Measurements from ENCODE around the gene KRT85. TPM values are rescaled to one million over a fixed set of nuclear protein-coding genes. Genes with fewer than 3 reads are reported as not detected.

The KRT85 gene
- total RNA-seq, 1 donor from 2014 or later, result not detected

DNA sequence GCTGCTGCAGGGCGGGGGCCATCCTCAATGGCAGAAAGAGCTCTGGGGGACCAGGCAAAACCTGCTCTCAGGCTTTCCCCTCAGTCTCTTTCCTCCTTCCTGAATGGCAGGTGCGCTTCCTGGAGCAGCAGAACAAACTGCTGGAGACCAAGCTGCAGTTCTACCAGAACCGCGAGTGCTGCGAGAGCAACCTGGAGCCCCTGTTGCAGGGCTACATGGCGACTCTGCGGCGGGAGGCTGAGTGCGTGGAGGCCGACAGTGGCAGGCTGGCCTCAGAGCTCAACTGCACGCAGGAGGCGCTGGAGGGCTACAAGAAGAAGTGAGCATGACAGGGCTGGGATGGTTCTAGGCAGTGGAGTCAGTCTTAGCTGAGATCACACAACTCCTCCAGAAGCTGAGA lies 23.2 kb downstream of the KRT85 start:
- peaks cover 6% of the 10 kb centered on the region for H3K4me1 ChIP-seq
- H3K27me3 ChIP-seq, result no peaks in the 10 kb centered on the region
- no peaks in the 10 kb centered on the region for H3K9me3 ChIP-seq
- DNase-seq, result no peak
- no peaks in the 10 kb centered on the region for H3K36me3 ChIP-seq
- intact Hi-C loops (cut with DNase I), result no loop called here
- no peak overlapping the region for H3K27ac ChIP-seq
- H3K4me3 ChIP-seq, result no peak overlapping the region
- TF ChIP-seq, protein P1, sequence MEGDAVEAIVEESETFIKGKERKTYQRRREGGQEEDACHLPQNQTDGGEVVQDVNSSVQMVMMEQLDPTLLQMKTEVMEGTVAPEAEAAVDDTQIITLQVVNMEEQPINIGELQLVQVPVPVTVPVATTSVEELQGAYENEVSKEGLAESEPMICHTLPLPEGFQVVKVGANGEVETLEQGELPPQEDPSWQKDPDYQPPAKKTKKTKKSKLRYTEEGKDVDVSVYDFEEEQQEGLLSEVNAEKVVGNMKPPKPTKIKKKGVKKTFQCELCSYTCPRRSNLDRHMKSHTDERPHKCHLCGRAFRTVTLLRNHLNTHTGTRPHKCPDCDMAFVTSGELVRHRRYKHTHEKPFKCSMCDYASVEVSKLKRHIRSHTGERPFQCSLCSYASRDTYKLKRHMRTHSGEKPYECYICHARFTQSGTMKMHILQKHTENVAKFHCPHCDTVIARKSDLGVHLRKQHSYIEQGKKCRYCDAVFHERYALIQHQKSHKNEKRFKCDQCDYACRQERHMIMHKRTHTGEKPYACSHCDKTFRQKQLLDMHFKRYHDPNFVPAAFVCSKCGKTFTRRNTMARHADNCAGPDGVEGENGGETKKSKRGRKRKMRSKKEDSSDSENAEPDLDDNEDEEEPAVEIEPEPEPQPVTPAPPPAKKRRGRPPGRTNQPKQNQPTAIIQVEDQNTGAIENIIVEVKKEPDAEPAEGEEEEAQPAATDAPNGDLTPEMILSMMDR (IDR thresholded peaks at IDR 0.05), result no peak
- ATAC-seq, result no peak

DNA sequence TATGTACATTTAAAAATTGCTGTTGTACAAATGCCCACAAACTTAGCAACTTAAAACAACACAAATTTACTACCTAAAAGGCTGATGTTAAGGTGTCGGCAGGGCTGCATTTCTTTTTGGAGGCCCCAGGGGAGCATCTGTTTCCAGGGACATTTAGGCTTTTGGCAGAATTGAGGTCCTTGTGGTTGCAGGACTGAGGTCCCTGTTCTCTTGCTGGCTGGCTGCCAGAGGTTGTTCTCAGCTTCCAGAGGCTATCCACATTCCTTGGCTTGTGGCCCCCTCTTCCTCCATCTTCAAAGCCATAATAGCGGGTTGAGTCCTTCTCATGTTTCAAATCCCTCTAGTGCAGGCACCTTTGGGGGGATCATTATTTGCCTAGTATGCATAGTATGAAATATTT lies 23.7 kb downstream of the KRT85 start:
- TF ChIP-seq, protein P1 (IDR thresholded peaks at IDR 0.05), result no peak
- ATAC-seq, result no peak
- intact Hi-C loops (cut with DNase I), result no loop called here
- Histone ChIP-seq H3K9me3 (no peaks in the 10 kb centered on the region), H3K27me3 (no peaks in the 10 kb centered on the region), H3K27ac (no peak overlapping the region), H3K36me3 (no peaks in the 10 kb centered on the region), H3K4me3 (no peak overlapping the region), H3K4me1 (peaks cover 6% of the 10 kb centered on the region)
- no peak for DNase-seq

DNA sequence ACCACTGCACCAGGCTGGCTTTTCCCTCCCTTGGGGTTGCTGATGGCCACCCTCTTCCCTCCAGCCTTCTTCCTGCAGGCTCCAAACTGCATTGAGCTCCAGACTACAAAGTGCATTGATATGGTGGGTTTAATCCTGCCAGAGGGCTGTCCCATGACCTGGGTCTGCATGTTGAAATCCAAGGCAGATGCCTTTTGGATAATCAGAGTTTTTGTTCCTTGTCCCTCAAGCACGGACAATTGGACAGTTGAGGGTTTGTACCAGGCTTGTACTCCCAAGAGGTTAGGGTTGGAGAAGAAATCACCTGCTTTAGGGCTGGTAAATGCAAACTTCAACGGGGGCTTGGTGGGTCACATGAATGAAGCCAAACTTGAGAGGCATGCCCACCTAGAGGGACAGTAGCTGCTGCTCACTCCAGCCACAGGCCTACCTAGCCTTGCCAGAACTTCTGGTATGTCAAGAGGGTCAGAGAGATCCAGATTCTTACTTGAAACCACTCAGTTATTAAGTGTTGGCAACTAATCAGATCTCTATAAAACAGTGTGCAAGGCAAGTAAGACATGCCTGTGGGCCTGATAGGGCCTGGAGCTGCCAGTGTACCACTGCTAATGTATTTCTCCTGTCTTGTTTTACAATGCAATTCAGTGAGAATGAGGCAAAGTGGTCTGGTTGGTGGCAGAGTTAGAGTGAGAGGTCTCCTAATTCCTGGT lies 24.3 kb downstream of the KRT85 start:
- Histone ChIP-seq H3K4me3 (no peak overlapping the region), H3K4me1 (peaks cover 6% of the 10 kb centered on the region), H3K9me3 (no peaks in the 10 kb centered on the region), H3K36me3 (no peaks in the 10 kb centered on the region), H3K27me3 (no peaks in the 10 kb centered on the region), H3K27ac (no peak overlapping the region)
- intact Hi-C loops (cut with DNase I), result no loop called here
- DNase-seq (no peak), ATAC-seq (peak; percentile 58)
- TF ChIP-seq, protein P1 (IDR thresholded peaks at IDR 0.05), result no peak

DNA sequence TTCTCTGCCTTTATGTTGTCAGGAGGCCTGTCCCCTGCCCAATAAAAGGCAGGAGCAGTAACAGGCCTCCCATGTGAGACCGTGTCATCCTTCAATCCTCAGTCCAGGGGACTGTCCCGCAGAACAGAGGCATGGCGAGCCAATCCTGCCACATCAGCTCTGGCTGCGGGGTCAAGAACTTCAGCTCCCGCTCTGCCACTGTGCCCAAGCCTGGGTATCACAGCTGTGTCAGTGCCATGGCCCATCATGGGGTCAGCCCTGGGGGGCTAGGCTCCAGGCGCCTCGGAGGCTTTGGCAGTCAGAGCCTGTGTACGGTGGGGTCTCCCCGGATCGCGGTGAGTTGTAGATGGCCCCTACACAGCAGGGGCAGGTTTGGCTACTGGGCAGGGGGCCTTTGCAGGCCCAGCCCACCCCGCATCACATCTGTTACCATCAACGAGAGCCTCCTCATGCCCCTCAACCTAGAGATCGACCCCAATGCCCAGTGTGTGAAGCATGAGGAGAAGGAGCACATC lies 26.2 kb downstream of the KRT85 start:
- no peaks in the 10 kb centered on the region for H3K9me3 ChIP-seq
- no peak for ATAC-seq
- intact Hi-C loops (cut with DNase I), result no loop called here
- H3K4me1 ChIP-seq, result peaks cover 5% of the 10 kb centered on the region
- no peak overlapping the region for H3K27ac ChIP-seq
- no peak for DNase-seq
- H3K36me3 ChIP-seq, result no peaks in the 10 kb centered on the region
- H3K27me3 ChIP-seq, result no peaks in the 10 kb centered on the region
- TF ChIP-seq, protein P1 (IDR thresholded peaks at IDR 0.05), result no peak
- no peak overlapping the region for H3K4me3 ChIP-seq

DNA sequence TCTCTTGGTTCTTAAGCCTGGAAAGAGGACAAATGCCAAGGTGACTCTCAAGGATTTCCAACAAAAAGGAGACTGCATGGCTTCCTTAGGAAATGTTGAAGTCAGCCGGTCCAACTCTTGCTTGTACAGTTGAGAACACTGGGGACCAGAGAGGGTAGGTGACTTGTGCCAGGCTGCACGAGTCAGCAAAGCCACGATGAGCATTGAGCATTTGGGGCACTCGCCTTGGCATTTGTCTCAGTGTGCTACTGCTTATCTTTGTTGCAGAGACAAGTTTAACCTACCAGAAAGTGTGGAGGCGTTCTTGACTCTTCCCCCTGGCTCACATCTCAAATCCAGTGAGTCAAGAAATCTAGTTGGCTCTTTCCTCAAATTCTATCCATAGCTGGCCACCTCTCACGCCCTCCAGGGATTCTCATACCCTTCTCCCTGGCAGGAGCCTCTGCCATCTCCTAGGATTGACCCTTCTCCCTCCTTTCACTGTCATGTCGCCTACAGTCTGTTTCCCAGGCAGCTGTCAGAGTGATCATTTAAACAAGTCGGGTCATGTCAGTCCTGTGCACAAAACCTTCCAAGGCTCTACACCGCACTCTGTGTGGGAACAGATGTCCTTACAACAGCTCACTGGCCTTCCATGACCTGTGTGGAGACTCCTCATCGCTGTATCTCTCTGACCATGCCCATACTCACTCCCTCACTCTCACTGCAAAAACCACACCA lies 28.9 kb downstream of the KRT85 start:
- Histone ChIP-seq H3K36me3 (no peaks in the 10 kb centered on the region), H3K4me3 (no peak overlapping the region), H3K27ac (no peak overlapping the region), H3K9me3 (no peaks in the 10 kb centered on the region), H3K4me1 (no peaks in the 10 kb centered on the region), H3K27me3 (no peaks in the 10 kb centered on the region)
- TF ChIP-seq, protein P1 (IDR thresholded peaks at IDR 0.05), result no peak
- ATAC-seq (no peak), DNase-seq (no peak)
- intact Hi-C loops (cut with DNase I), result no loop called here

Measured in upper lobe of right lung (tissue), 1 donor.